A549 (cell line): Measurements from ENCODE around the gene CTCF. TPM values are rescaled to one million over a fixed set of nuclear protein-coding genes. Genes with fewer than 3 reads are reported as not detected.
A peak's percentile ranks its signal among the peaks of the same experiment; 100 is the strongest.

Source experiments
- ATAC-seq, 2 experiments: fragments of 200-7000 bp in 1 of 2; fragments of >200 bp in 1 of 2; cut with Nextera tagmentation in 1 of 2; cut with Tn5 transposase in 1 of 2; 3 replicates each; pipeline versions ENCODE4 v1.8.0 to v1.9.1; 2018 to 2020; ENCODE audit warnings: mild to moderate bottlenecking in 1 of 2, moderate library complexity in 1 of 2
- CTCF ChIA-PET: fragments of 300-600 bp; sonication (Branson Sonifier 250); formaldehyde crosslinking; extraction: SDS; loops from one replicate; lab custom pipeline; 2021; ENCODE audit warnings: antibody characterized with exemption, inconsistent platforms; lab: Yijun Ruan, JAX
- POLR2A ChIA-PET: fragments of 350-600 bp; formaldehyde crosslinking; extraction: SDS; loops from one replicate; lab custom pipeline; 2021; ENCODE audit warnings: antibody characterized with exemption, inconsistent platforms; lab: Yijun Ruan, JAX
- DNase-seq, 2 experiments: peaks; one replicate each; pipeline versions ENCODE4 v3.0.0 to v3.0.0-alpha.2; 2011 to 2016; ENCODE audit warnings: low read depth in 1 of 2, low spot score in 1 of 2
- FAIRE-seq: peaks from 2 replicates; lab custom pipeline; 2011; peaks lifted over from hg19 to GRCh38; lab: Jason Lieb, UNC
- H3K27ac ChIP-seq, 2 experiments: fragments of >200 bp; sonication (Bioruptor Twin); formaldehyde crosslinking; 3 replicates each; pipeline ENCODE4 v1.5.1; 2016 to 2017
- H3K4me1 ChIP-seq: fragments of >200 bp; sonication (Bioruptor Twin); formaldehyde crosslinking; 3 replicates; pipeline ENCODE4 v1.6.1; 2016
- H3K4me2 ChIP-seq: fragments of >200 bp; sonication (Bioruptor Twin); formaldehyde crosslinking; 3 replicates; pipeline ENCODE4 v1.6.1; 2016
- H3K4me3 ChIP-seq: fragments of >200 bp; sonication (Bioruptor Twin); formaldehyde crosslinking; 3 replicates; pipeline ENCODE4 v1.5.1; 2016
- H3K9me3 ChIP-seq: fragments of >200 bp; sonication (Bioruptor Twin); formaldehyde crosslinking; 3 replicates; pipeline ENCODE4 v1.6.1; 2016
- BCL3 ChIP-seq: fragments of >200 bp; sonication (Bioruptor Twin); formaldehyde crosslinking; IDR thresholded peaks from 3 replicates; pipeline ENCODE4 v1.6.1; 2016
- BHLHE40 ChIP-seq: IDR thresholded peaks from 2 replicates; pipeline ENCODE4 v1.6.1; 2012; ENCODE audit warnings: low read depth, low read length, inconsistent platforms
- CBX2 ChIP-seq: fragments of 200-600 bp; sonication (generic); IDR thresholded peaks from 2 replicates; pipeline ENCODE4 v1.6.1; 2016; ENCODE audit warnings: low read depth, mild to moderate bottlenecking, borderline replicate concordance
- CEBPB ChIP-seq, 2 experiments: fragments of >200 bp in 1 of 2; sonication (Bioruptor Twin) in 1 of 2; formaldehyde crosslinking in 1 of 2; IDR thresholded peaks; 2 replicates each; pipeline ENCODE4 v1.6.1; 2012 to 2016
- CHD2 ChIP-seq: fragments of 150-350 bp; IDR thresholded peaks from 2 replicates; pipeline ENCODE4 v1.6.1; 2014; ENCODE audit warnings: low read length; ENCODE audit not compliant: partially characterized antibody
- CHD4 ChIP-seq: fragments of 200-600 bp; sonication (generic); IDR thresholded peaks from 2 replicates; pipeline ENCODE4 v1.6.1; 2016; ENCODE audit warnings: antibody characterized with exemption, mild to moderate bottlenecking, borderline replicate concordance
- CTCF ChIP-seq: fragments of >200 bp; sonication (Bioruptor Twin); formaldehyde crosslinking; IDR thresholded peaks from 3 replicates; pipeline ENCODE4 v1.5.1; 2016
- E2F6 ChIP-seq: IDR thresholded peaks from 2 replicates; pipeline ENCODE4 v1.6.1; 2012; ENCODE audit warnings: low read depth, borderline replicate concordance
- EHF ChIP-seq: fragments of 250-450 bp; sonication (Bioruptor Pico); IDR thresholded peaks from 2 replicates; pipeline ENCODE4 v1.5.0; 2020; ENCODE audit warnings: mild to moderate bottlenecking
- FOSB ChIP-seq: fragments of 250-450 bp; sonication (Bioruptor Pico); IDR thresholded peaks from 2 replicates; pipeline ENCODE4 v1.5.0; 2020; ENCODE audit warnings: mild to moderate bottlenecking, moderate library complexity
- FOSL2 ChIP-seq, 2 experiments: fragments of 450-650 bp in 1 of 2; fragments of >200 bp in 1 of 2; sonication (Bioruptor Twin) in 1 of 2; formaldehyde crosslinking; IDR thresholded peaks; 2 replicates each; pipeline versions ENCODE4 v1.5.0 to v1.6.1; 2016 to 2020; ENCODE audit warnings: mild to moderate bottlenecking in 1 of 2, moderate library complexity in 1 of 2
- HES2 ChIP-seq: fragments of >200 bp; sonication (Bioruptor Twin); formaldehyde crosslinking; IDR thresholded peaks from 2 replicates; pipeline ENCODE4 v1.6.1; 2016
- HMGXB4 ChIP-seq: fragments of 250-450 bp; sonication (Bioruptor Pico); IDR thresholded peaks from 2 replicates; pipeline ENCODE4 v1.5.0; 2021; ENCODE audit warnings: mild to moderate bottlenecking, moderate library complexity, borderline replicate concordance
- HOXB13 ChIP-seq: fragments of 250-450 bp; sonication (Bioruptor Pico); IDR thresholded peaks from 2 replicates; pipeline ENCODE4 v1.5.0; 2020; ENCODE audit warnings: low read depth, mild to moderate bottlenecking, moderate library complexity
- HOXB5 ChIP-seq: fragments of 250-450 bp; sonication (Bioruptor Pico); IDR thresholded peaks from 2 replicates; pipeline ENCODE4 v1.5.0; 2020; ENCODE audit warnings: mild to moderate bottlenecking, moderate library complexity
- JUN ChIP-seq, 2 experiments: fragments of >200 bp; sonication (Bioruptor Twin); formaldehyde crosslinking; IDR thresholded peaks; 2 replicates in 1 of 2; 3 replicates in 1 of 2; pipeline ENCODE4 v1.6.1; 2016 to 2017
- MAFK ChIP-seq: fragments of 450-650 bp; IDR thresholded peaks from 2 replicates; pipeline ENCODE4 v1.6.1; 2014; ENCODE audit not compliant: partially characterized antibody
- MAX ChIP-seq: IDR thresholded peaks from 2 replicates; pipeline ENCODE4 v1.6.1; 2012
- MAZ ChIP-seq: fragments of 150-350 bp; IDR thresholded peaks from 2 replicates; pipeline ENCODE4 v1.6.1; 2014; ENCODE audit warnings: antibody characterized with exemption, low read depth, low read length, borderline replicate concordance
- PHF8 ChIP-seq: fragments of 200-600 bp; sonication (generic); IDR thresholded peaks from 2 replicates; pipeline ENCODE4 v1.6.1; 2016; ENCODE audit warnings: low read depth, mild to moderate bottlenecking, antibody characterized with exemption, moderate library complexity, borderline replicate concordance
- POLR2A ChIP-seq: IDR thresholded peaks from 2 replicates; pipeline ENCODE4 v1.6.1; 2012; ENCODE audit warnings: mild to moderate bottlenecking, low read length
- POLR2AphosphoS2 ChIP-seq: conservative IDR thresholded peaks from 2 replicates; pipeline ENCODE4 v1.6.1; 2012; ENCODE audit warnings: low read length, improper control_type of control experiment, inconsistent platforms
- RAD21 ChIP-seq, 2 experiments: fragments of >200 bp in 1 of 2; sonication (Bioruptor Twin) in 1 of 2; formaldehyde crosslinking in 1 of 2; IDR thresholded peaks in 1 of 2; conservative IDR thresholded peaks in 1 of 2; 2 replicates in 1 of 2; 3 replicates in 1 of 2; pipeline ENCODE4 v1.6.1; 2012 to 2018; ENCODE audit warnings: inconsistent platforms in 1 of 2
- RCOR1 ChIP-seq: fragments of 150-350 bp; IDR thresholded peaks from 2 replicates; pipeline ENCODE4 v1.6.1; 2014; ENCODE audit warnings: antibody characterized with exemption, low read length, low read depth
- RNF2 ChIP-seq: fragments of 200-600 bp; sonication (generic); IDR thresholded peaks from 2 replicates; pipeline ENCODE4 v1.6.1; 2016; ENCODE audit warnings: low read depth, mild to moderate bottlenecking, antibody characterized with exemption, moderate library complexity, borderline replicate concordance
- TFCP2L1 ChIP-seq: fragments of 250-450 bp; sonication (Bioruptor Pico); IDR thresholded peaks from 2 replicates; pipeline ENCODE4 v1.5.0; 2021; ENCODE audit warnings: mild to moderate bottlenecking
- ZFP36 ChIP-seq: fragments of 450-650 bp; IDR thresholded peaks from 2 replicates; pipeline ENCODE4 v1.6.1; 2014; ENCODE audit warnings: borderline replicate concordance; ENCODE audit not compliant: partially characterized antibody
- ZSCAN20 ChIP-seq: fragments of 250-450 bp; sonication (Bioruptor Pico); IDR thresholded peaks from 2 replicates; pipeline ENCODE4 v1.8.0; 2022; ENCODE audit warnings: mild to moderate bottlenecking, moderate library complexity
- WGBS: methylation state at CpG from one replicate; pipeline ENCODE4 v1.1.6; 2017; ENCODE audit errors: missing lambda C conversion rate; 5-methylcytosine and 5-hydroxymethylcytosine counted together
- polyA plus RNA-seq, 4 experiments: library from polyadenylated mRNA; depleted of rRNA in 3 of 4; stranded (reverse); fragments of >200 nt; fragmentation: RNase III in 1 of 4; extraction: RNeasy Plus Mini Kit Qiagen cat#74134 plus additional on column Dnase treatment in 1 of 4; gene quantifications; 2 replicates in 3 of 4; 3 replicates in 1 of 4; pipeline ENCODE4 v1.2.3, GENCODE V29; 2011 to 2017

Gene CTCF
- polyA plus RNA-seq, 2 of the 4 experiments (the other 2 are of a cell fraction), result 42.5 to 58.4 TPM

GRCh38 chr16:67658849-67659674 is 96.7 kb downstream of the CTCF start:
- no peak for ATAC-seq
- no peak for FAIRE-seq
- H3K9me3 ChIP-seq, result no peaks in the 10 kb centered on the region
- peak overlapping the region; percentile 90 to 92 for H3K27ac ChIP-seq
- no peak for TF ChIP-seq POLR2AphosphoS2
- TF ChIP-seq HES2, result no peak
- no peak for TF ChIP-seq TFCP2L1
- TF ChIP-seq RAD21 (conservative IDR thresholded peaks at IDR 0.05 in 1 of 2, IDR thresholded peaks at IDR 0.05 in 1 of 2), result no peak
- no peak for TF ChIP-seq MAX
- no peak for TF ChIP-seq CBX2
- no peak for TF ChIP-seq CEBPB (IDR thresholded peaks at IDR 0.05)
- TF ChIP-seq JUN (IDR thresholded peaks at IDR 0.05), result no peak
- TF ChIP-seq BHLHE40, result no peak
- TF ChIP-seq CHD2, result no peak
- no peak for TF ChIP-seq HOXB5 (CRISPR knock-in tag)
- no peak for TF ChIP-seq MAZ
- no peak for TF ChIP-seq MAFK
- no peak for TF ChIP-seq HOXB13 (CRISPR knock-in tag)
- H3K4me2 ChIP-seq, result peak overlapping the region; percentile 80
- ChIA-PET POLR2A (interaction anchor here (0.6 kb wide), 1 partner anchor 16 kb away, joined by 3 read pairs; no protein-coding TSS in a partner anchor), CTCF (interaction anchor here (0.6 to 8.6 kb wide), 13 partner anchors 10 to 165 kb away, joined by 3 to 51 read pairs (median 7); partner anchors contain the start of genes CARMIL2 and CTCF)
- no peak for DNase-seq
- H3K4me1 ChIP-seq, result peaks cover 6% of the 10 kb centered on the region; the same call in 1 of the 3 replicates
- peak overlapping the region; percentile 91 for H3K4me3 ChIP-seq
- WGBS, result 56% methylated on average over 17 of the region's 21 CpGs

GRCh38 chr16:67659675-67660563 is 97.6 kb downstream of the CTCF start, which contains the start of gene ACD:
Gene ACD, minus strand, starts transcription at chr16:67660260. Its CDS starts 40 bp downstream, at chr16:67660220.
- Histone ChIP-seq H3K27ac (peak within 1 kb of the TSS; percentile 90 to 92), H3K4me2 (peak within 1 kb of the TSS; percentile 80), H3K9me3 (no peaks in the 10 kb centered on the region), H3K4me1 (peaks cover 6% of the 10 kb centered on the region; the same call in 1 of the 3 replicates), H3K4me3 (peak within 1 kb of the TSS; percentile 91)
- ATAC-seq, result peak; percentile 57 to 75
- FAIRE-seq, result no peak
- ChIA-PET POLR2A (interaction anchor here (0.7 to 1.5 kb wide), 8 partner anchors 12 to 147 kb away, joined by 3 to 17 read pairs (median 4); partner anchors contain the start of genes CARMIL2, CTCF, RANBP10 and TSNAXIP1), CTCF (interaction anchor here (0.7 to 8.6 kb wide), 11 partner anchors 9 to 166 kb away, joined by 3 to 51 read pairs (median 5); partner anchors contain the start of gene CARMIL2)
- DNase-seq, result peak; percentile 90 to 97
- 9% methylated on average over 27 of the region's 83 CpGs for WGBS
- TF ChIP-seq CTCF, result no peak
- no peak for TF ChIP-seq HMGXB4 (CRISPR knock-in tag)
- TF ChIP-seq RCOR1, result no peak
- TF ChIP-seq POLR2A, result peak; percentile 75
- TF ChIP-seq FOSL2 (IDR thresholded peaks at IDR 0.05), result no peak
- TF ChIP-seq FOSL2 (CRISPR knock-in tag; IDR thresholded peaks at IDR 0.05), result no peak
- TF ChIP-seq RNF2, result 0 out of 2 replicates have a peak, but pooled peaks have one; percentile 66
- no peak for TF ChIP-seq EHF (CRISPR knock-in tag)
- peak in 1 of 2 experiments; percentile 60; a peak in 3 of 5 replicates for TF ChIP-seq JUN (IDR thresholded peaks at IDR 0.05)
- TF ChIP-seq ZFP36, result no peak
- TF ChIP-seq FOSB (CRISPR knock-in tag), result no peak
- TF ChIP-seq PHF8, result peak; percentile 83
- TF ChIP-seq E2F6, result peak; percentile 71; the same call in 1 of the 2 replicates
- no peak for TF ChIP-seq ZSCAN20 (CRISPR knock-in tag)
- TF ChIP-seq HOXB13 (CRISPR knock-in tag), result no peak
- no peak for TF ChIP-seq CHD4
- peak; percentile 82; the same call in 1 of the 3 replicates for TF ChIP-seq BCL3
